Amniotic stem cell (primary cell): ENCODE data around the gene EEFSEC.

ENCODE experiments used
- DNase-seq: peaks from one replicate; lab custom pipeline; 2025; lab: John Stamatoyannopoulos, UW

EEFSEC gene

DNA sequence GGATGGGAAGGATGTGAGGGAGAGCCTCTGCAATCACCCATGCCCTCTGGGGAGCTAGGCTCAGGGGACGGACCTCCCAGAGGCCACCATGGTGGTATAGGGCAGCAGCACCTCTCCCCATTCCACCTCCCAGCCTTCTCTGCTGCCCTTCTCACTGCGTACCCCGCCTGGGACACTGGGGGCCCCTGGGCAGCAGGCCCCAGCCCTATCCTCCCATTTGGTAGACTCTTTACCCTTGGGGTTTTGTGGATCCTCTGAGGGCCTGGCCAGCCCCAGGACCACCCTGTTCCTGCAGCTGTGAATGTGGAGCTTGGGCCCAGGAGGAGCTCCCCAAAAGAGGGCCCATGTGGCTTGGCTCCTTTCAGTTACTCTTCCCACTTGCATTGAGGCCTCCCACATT lies 181.5 kb downstream of the EEFSEC start:
- DNase-seq: no peak

DNA sequence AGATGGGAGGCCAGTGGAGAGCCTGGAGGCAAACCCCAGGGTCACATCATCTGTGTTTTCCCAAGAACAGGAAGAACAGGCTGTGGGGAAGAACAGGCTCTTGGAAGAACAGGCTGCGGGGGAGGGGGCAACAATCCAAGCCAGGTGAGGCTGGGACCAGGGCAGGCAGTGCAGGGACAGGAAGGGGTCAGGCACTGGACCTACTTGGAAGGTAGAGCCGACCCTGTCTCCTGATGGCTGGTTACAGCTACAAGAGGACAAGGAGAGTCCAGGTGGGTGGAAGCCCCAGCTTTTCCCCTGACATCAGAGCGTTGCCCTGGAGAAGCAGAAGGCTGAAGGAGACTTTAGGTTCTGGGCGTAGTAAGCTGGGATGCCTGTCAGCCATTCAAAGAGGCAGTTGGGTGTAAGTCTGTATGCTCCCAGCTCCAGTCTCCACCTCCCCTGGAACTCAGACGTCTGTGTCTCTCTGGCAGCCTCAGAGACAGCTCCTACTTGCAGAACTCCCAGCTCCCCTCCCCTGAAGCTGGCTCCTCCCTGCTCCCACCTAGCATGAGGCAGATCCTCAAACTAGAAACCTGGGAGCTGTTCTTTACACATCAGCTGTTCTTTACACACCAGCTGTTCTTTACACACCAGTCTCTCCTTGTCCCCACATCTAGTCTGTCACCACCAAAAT lies 182.5 kb downstream of the EEFSEC start:
- DNase-seq: no peak

- no peak for DNase-seq
These were observed 183.3 kb downstream of the EEFSEC start for GRCh38 chr3:128336337-128337156.

DNA sequence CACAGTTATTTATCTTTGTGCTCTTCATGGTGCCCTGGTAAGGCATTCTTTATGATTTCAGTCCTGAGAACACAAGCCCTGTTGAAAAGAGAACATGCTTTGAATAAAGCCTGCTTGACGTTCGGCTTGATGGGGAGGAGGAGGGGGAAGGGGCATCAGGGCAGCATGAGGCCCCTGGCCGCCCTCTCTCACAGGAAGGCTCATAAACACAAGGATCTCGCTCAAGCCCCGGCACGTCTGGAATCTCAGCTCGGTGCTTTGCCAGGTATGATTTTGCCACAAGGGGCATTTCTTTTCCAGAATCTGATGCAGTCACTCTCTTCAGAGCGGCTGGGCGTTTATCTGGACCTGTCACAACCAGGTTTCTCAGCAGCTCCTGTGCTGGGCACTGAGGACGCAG lies 184.0 kb downstream of the EEFSEC start:
- DNase-seq: no peak

DNA sequence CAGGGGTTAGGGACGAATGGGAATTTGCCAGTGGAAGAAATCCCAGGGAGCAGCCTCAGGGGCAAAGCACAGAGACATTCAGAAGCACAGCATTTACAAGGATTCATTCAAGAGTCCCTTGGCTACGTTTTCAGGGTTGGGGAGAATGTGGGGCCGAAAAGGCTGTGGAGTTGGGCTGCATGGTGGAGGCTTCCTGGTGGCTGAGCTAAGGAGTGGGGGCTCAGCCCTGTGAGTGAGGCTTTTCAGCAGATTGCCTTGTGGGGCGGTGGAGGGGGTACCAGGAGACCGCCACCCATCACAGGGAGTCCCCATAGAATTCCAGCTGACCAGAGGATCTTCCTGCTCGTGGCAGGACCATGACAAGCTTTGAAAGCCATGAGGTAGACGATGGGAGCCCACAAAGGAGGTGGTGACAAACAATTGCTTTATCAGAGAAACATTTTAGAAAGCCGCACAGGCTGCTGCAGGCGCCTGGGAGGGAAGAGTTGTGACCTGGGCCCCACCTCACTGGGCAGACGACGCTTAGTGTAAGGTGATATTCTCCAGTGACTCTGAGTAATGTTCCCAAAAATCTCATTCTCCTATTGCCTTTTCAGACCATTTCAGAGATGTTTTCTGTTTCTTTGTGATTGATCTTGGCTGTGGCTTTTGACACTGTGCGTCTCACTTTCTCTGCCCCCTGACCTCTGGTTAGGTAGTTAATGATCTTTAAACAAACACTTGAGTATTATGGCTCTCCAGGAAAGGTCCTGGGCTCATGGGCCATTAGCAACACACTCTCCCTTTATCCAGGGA lies 185.5 kb downstream of the EEFSEC start:
- DNase-seq: no peak

DNA sequence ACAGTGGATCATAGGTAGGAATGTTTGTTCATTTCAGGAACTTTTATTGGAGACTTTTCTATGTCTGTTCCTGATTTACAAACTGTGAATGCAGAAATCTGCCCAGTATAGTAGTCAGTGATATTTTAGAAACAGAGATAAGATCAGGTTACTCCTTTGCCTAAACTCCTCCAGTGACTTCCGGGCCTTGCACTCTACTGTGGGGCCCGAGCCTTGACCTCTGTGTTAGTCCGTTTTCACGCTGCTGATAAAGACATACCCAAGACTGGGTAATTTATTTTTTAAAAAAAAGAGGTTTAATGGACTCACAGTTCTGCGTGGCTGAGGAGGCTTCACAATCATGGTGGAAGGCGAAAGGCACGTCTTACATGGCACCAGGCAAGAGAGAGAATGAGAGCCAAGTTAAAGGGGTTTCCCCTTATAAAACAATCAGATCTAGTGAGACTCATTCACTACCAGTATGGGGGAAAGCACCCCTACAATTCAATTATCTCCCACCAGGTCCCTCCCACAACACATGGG lies 186.3 kb downstream of the EEFSEC start:
- DNase-seq: no peak

- no peak for DNase-seq
These were observed 187.1 kb downstream of the EEFSEC start for GRCh38 chr3:128340198-128340903.

DNA sequence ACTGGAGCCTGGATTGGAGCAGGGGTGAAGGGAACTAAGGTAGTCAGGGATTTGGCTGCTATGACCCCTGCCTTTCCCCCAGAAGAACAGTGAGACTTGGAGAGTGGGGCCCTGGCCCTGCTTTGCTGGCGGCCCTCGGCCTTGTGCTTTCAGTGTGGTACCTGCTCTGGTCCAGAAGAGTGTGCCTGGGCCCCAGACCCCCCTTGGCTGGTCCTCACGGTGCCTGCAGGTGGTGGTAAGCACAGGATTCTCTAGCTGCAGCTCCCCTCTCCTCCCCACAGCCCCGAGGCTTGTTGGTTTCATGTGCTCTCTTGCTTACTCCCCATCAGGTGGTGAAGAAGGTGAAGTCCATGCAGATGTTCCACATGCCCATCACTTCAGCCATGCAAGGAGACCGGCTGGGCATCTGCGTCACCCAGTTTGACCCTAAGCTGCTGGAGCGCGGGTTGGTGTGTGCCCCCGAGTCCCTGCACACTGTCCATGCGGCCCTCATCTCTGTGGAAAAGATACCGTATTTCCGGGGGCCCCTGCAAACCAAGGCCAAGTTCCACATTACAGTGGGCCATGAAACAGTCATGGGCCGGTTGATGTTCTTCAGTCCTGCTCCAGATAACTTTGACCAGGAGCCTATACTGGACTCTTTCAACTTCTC lies 187.7 kb downstream of the EEFSEC start:
- DNase-seq: no peak

DNA sequence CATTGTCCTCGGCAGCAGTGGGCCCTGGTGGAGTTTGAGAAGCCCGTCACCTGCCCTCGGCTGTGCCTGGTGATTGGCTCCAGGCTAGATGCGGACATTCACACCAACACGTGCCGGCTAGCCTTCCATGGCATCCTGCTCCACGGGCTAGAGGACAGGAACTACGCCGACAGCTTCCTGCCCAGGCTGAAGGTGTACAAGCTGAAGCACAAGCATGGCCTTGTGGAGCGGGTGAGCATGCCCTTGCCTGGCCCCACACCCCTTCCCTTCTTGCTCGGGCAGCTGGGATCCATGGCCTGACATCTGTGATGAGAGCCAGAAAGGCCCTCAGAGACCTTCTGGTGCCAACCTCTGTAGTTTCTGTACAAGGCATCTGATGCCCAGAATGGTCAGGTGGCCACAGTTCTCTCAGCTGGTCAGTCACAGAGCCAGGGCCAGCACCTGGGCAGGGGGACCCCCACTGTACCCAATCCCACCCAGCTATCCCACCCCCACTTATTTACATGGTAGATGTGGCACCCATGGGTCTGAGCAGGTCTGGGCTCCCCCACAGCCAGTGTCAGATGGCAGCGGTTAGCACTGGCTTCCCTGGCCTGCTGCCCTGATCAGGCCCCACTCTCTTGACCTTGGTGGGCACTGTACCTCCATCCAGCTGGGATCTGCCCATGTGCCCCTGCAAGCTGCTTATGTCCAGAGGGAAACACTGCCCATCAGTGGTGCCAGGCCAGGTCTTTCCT lies 188.5 kb downstream of the EEFSEC start:
- no peak for DNase-seq

- DNase-seq: no peak
These were observed 189.5 kb downstream of the EEFSEC start for GRCh38 chr3:128342701-128343180.

DNA sequence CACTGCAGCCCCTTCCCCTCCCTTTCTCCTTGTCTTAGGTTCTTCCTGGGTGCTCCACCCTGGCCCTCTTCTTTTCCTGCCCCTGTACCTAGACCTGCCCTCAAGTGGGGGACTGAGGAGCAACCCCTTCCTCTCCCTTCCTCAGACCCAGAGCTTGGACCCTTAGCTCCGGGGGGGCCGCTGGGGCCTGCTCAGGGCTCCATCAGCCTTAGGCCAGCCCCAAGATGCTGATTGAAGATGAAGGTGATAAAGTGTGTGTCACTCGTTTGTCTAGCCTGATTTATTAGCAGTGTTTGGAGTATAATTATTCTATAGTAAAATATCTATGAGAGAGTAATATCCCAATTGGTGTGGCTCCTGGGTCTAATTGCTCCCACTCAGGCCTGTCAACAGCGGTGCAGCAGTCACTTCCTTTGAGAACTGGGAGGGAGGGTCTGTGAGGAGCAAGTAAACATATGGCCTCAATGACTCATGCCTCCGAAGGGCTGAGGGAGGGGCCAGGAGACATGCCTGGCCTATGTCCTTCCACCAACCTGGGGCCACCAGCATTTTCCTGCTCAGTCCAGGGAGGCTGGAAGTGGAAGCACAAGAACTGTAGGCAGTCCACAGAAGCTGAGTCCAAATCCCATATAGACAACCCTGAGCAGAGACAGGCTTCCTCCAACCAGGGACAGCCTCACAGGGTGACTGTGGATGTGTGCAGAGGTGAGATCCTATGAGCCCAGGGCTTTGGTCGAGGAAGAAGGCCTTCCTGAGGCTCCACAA lies 190.2 kb downstream of the EEFSEC start:
- no peak for DNase-seq

DNA sequence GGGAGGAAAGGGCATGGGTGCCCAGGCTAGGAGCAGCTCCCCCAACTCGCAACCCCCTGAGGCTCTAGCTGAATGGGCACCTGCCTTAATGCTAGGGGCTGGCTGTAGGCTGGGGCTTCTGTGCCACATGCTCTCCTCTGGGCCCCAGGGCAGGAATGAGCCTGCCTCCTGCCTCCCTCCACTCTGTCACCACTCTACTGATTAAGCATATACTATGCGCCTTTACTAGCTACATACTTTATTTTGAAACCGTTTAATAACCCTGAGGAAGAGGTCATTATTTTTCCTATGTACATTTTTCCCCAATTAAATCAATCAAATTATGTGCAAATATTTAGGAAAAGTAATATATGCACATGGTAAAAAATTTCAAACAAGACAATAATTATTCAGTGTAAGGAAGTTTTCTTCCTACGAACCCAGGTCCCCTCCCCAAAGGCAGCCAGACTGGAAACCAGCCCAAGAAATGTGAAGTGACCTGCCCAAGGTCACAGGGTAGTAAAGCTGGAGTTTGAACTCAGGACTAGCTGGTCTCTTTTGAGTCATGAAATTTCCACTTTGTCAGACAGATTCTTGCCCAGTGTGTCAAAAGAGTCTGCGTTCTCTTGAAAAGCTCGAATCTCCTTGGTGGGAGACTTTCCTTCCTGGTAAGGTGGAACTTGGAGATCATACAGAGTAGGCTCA lies 190.9 kb downstream of the EEFSEC start:
- no peak for DNase-seq

DNA sequence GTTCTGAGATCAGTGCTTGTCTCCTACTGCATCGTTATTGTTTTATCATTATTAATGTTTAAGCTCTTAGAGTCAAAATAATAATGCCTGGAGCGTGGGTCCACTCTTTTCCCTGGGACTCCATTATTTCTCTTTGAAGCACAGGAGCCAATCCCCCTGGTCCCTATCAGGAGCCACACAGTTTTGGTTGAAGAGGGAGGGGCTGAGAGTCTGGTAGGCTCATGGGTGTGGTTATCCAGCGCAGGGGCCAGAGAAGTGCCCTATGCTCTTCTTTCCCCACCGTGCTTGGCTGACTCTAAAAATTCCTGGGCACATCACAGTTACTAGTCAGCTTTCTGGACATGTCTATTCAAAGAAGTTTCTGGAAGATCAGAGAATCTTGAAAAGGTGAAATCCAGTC lies 191.9 kb downstream of the EEFSEC start:
- no peak for DNase-seq

GRCh38 chr3:128346562-128346961 lies 193.3 kb downstream of the EEFSEC start:
- no peak for DNase-seq

- no peak for DNase-seq
These were observed 194.0 kb downstream of the EEFSEC start for GRCh38 chr3:128347282-128347681.

DNA sequence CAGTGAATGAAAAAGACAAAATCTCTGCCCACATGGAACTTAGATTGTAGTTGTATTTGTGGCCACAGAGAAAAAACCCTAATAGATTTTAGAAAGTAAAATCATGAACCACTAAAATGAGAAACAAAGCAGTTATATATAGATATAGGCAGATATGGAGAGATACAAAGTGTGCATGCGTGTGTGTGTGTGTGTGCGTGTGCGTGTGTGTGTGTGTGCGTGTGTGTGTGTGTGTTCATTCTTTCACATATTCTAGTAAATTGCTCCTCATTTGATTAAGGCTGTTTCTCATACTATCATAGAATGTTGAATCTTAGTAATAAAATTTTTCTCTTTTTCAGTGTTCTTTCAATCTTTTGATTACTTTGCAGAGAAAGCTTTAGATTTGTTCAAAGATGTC lies 194.8 kb downstream of the EEFSEC start:
- DNase-seq: no peak

DNA sequence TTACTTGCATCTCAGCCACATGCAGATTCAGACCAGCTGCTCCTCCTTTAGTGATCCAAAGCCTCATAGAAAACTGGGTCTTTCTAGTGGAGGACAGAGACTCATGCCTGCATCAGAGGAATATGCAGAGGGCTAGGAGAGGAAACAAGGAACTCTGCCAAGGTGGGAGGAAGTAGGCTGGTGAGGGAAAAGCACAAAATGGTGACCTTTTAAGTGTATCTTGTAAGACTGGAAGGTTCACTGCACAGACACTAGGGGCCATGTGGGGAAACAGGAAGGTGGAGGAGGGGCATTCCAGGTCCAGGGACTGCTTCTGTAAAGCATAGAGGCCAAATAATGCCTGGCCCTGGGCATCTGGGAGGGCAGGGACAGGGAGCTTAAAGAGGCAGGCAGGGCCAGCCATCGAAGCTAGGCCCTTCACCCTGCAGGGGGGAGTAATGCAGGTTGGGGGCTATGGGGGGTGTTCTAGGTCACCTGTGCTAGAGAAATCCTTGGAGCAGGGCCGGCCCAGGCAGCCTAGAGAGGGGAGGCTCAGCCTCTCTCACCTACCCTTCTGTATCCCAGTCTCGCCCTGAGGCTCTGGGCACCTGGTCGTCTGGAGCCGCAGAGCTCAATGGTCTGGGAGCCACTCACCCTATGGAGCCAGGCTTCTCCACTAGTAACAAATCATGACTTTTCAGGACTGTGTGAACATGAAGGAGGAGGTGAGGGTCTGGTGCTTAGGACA lies 195.7 kb downstream of the EEFSEC start:
- no peak for DNase-seq

GRCh38 chr3:128349963-128350599 lies 196.8 kb downstream of the EEFSEC start:
- DNase-seq: no peak
